Smooth muscle cell (in vitro differentiated cells): ENCODE results near the gene ARL5C. TPM values are rescaled to one million over a fixed set of nuclear protein-coding genes. Genes with fewer than 3 reads are reported as not detected.

Experiments used
- DNase-seq: peaks from one replicate; lab custom pipeline; 2025; ENCODE audit not compliant: unreplicated experiment; lab: John Stamatoyannopoulos, UW
- H2AFZ ChIP-seq: fragments of 200-600 bp; sonication (generic); 2 replicates; pipeline ENCODE4 v1.6.0; 2016; ENCODE audit warnings: antibody characterized with exemption, low read depth, mild to moderate bottlenecking
- H3F3A ChIP-seq: fragments of 200-600 bp; sonication (generic); 2 replicates; pipeline ENCODE4 v1.6.0; 2017; ENCODE audit warnings: antibody characterized with exemption, low read depth
- H3K27ac ChIP-seq: fragments of 200-600 bp; sonication (generic); 2 replicates; pipeline ENCODE4 v1.5.1; 2016; ENCODE audit warnings: low read depth, mild to moderate bottlenecking
- H3K27me3 ChIP-seq: fragments of 200-600 bp; sonication (generic); 2 replicates; pipeline ENCODE4 v1.6.1; 2016; ENCODE audit warnings: low read depth, mild to moderate bottlenecking
- H3K36me3 ChIP-seq: fragments of 200-600 bp; sonication (generic); 2 replicates; pipeline ENCODE4 v1.5.1; 2016; ENCODE audit warnings: low read depth
- H3K4me1 ChIP-seq: fragments of 200-600 bp; sonication (generic); 2 replicates; pipeline ENCODE4 v1.5.1; 2016; ENCODE audit warnings: low read depth
- H3K4me2 ChIP-seq: fragments of 200-600 bp; sonication (generic); 2 replicates; pipeline ENCODE4 v1.6.0; 2016; ENCODE audit warnings: mild to moderate bottlenecking
- H3K4me3 ChIP-seq: fragments of 200-600 bp; sonication (generic); 2 replicates; pipeline ENCODE4 v1.5.1; 2016; ENCODE audit warnings: mild to moderate bottlenecking
- H3K79me2 ChIP-seq: fragments of 200-600 bp; sonication (generic); 2 replicates; pipeline ENCODE4 v1.6.0; 2016; ENCODE audit warnings: low read depth, mild to moderate bottlenecking
- H3K9ac ChIP-seq: fragments of 200-600 bp; sonication (generic); 2 replicates; pipeline ENCODE4 v1.6.0; 2016; ENCODE audit warnings: low read depth
- H3K9me3 ChIP-seq: fragments of 200-600 bp; sonication (generic); replicated peaks from 2 replicates; pipeline ENCODE4 v1.5.1; 2016; ENCODE audit warnings: low read depth
- H4K20me1 ChIP-seq: fragments of 200-600 bp; sonication (generic); 2 replicates; pipeline ENCODE4 v1.6.0; 2016; ENCODE audit warnings: low read depth
- WGBS: methylation state at CpG from one replicate; pipeline ENCODE4 v1.1.7; 2016; ENCODE audit warnings: low lambda C conversion rate; 5-methylcytosine and 5-hydroxymethylcytosine counted together
- polyA plus RNA-seq: library from polyadenylated mRNA; unstranded; fragments of >200 nt; fragmentation: Nextera tagmentation; extraction: Ambion mirVana; gene quantifications from 2 replicates; pipeline ENCODE4 v1.2.1, GENCODE V29; 2016
- total RNA-seq: library from RNA; depleted of rRNA; stranded (reverse); fragments of >200 nt; gene quantifications from 2 replicates; pipeline ENCODE4 v1.2.3, GENCODE V29; 2014
- TF ChIP-seq, protein P1 (sequence below): fragments of 200-600 bp; sonication (generic); IDR thresholded peaks from 2 replicates; pipeline ENCODE4 v1.5.1; 2017; ENCODE audit warnings: borderline replicate concordance, mild to moderate bottlenecking, antibody characterized with exemption; ENCODE audit not compliant: insufficient read depth, poor library complexity, severe bottlenecking

The ARL5C gene
- total and polyA plus RNA-seq, 2 experiments from 2014 or later: not detected

DNA sequence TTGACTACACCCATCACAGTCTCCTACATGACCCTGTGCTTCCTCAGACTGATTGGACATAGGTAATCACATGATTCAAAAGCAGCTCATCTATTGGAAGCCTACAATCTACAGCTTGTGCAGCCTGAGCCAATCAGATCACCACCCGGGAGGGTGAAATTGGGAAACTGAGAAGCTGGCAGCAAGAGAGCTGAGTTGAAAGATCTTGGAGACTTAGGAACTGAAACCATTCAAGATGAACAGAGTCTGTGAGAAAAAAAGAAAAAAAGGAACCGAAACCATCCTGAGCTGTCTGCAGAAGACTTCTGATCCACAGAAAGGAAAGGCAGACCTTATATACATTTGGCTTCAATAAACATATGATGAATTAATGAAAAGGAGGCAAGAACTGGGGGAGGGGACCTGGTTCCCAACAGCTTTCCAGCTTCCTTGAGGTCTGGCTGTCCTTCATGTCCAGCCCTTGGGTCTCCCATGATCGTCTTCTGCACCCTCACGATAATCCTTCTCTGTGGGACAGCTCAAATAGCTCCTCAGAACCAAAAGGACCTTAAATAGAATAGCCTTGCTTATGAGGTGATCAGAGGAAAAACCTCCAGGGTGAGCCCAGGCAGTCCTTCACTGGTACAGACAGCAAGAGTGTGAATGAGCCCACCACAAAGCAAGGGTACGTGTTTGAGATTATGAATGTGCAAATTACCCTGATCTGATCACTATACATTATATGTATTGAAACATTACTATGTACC lies 47.1 kb downstream of the ARL5C start:
- H3K9me3 ChIP-seq: no peaks in the 10 kb centered on the region
- no peak overlapping the region for H3K4me2 ChIP-seq
- no peaks in the 10 kb centered on the region for H3F3A ChIP-seq
- H3K4me3 ChIP-seq: no peak overlapping the region
- no peak overlapping the region for H3K9ac ChIP-seq
- H3K27ac ChIP-seq: no peak overlapping the region
- H3K79me2 ChIP-seq: no peaks in the 10 kb centered on the region
- no peaks in the 10 kb centered on the region for H3K4me1 ChIP-seq
- no peak overlapping the region for H2AFZ ChIP-seq
- H3K36me3 ChIP-seq: no peaks in the 10 kb centered on the region
- 98% methylated on average over 5 of the region's 5 CpGs for WGBS
- TF ChIP-seq, protein P1, sequence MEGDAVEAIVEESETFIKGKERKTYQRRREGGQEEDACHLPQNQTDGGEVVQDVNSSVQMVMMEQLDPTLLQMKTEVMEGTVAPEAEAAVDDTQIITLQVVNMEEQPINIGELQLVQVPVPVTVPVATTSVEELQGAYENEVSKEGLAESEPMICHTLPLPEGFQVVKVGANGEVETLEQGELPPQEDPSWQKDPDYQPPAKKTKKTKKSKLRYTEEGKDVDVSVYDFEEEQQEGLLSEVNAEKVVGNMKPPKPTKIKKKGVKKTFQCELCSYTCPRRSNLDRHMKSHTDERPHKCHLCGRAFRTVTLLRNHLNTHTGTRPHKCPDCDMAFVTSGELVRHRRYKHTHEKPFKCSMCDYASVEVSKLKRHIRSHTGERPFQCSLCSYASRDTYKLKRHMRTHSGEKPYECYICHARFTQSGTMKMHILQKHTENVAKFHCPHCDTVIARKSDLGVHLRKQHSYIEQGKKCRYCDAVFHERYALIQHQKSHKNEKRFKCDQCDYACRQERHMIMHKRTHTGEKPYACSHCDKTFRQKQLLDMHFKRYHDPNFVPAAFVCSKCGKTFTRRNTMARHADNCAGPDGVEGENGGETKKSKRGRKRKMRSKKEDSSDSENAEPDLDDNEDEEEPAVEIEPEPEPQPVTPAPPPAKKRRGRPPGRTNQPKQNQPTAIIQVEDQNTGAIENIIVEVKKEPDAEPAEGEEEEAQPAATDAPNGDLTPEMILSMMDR: no peak
- no peaks in the 10 kb centered on the region for H3K27me3 ChIP-seq
- no peak for DNase-seq
- H4K20me1 ChIP-seq: no peaks in the 10 kb centered on the region

DNA sequence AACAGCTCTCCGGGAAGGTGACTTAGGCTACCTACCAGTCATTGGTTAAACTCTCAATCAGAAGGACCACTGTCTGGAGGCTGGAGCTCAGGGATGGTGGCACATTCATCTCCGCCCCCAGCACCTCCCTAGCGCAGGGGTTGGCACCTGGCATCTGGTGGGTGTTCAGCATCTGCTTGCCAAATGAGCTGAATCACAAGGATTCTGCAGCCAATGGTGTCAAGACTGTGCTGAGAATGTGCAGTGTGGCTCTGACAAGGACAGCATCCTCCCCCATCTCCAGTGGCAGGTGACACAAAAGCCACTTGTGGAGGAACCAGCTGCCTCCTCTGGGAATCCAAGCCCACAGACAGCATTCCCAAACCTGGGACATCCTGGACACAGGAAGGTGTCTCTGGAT lies 49.7 kb downstream of the ARL5C start:
- no peak overlapping the region for H3K4me3 ChIP-seq
- 97% methylated on average over 3 of the region's 3 CpGs for WGBS
- TF ChIP-seq, protein P1: no peak
- no peaks in the 10 kb centered on the region for H3K79me2 ChIP-seq
- H3K9ac ChIP-seq: no peak overlapping the region
- no peaks in the 10 kb centered on the region for H4K20me1 ChIP-seq
- peaks cover 3% of the 10 kb centered on the region for H3F3A ChIP-seq
- no peak for DNase-seq
- no peak overlapping the region for H2AFZ ChIP-seq
- no peaks in the 10 kb centered on the region for H3K4me1 ChIP-seq
- H3K27ac ChIP-seq: no peak overlapping the region
- no peak overlapping the region for H3K4me2 ChIP-seq
- H3K36me3 ChIP-seq: no peaks in the 10 kb centered on the region
- no peaks in the 10 kb centered on the region for H3K9me3 ChIP-seq
- no peaks in the 10 kb centered on the region for H3K27me3 ChIP-seq

DNA sequence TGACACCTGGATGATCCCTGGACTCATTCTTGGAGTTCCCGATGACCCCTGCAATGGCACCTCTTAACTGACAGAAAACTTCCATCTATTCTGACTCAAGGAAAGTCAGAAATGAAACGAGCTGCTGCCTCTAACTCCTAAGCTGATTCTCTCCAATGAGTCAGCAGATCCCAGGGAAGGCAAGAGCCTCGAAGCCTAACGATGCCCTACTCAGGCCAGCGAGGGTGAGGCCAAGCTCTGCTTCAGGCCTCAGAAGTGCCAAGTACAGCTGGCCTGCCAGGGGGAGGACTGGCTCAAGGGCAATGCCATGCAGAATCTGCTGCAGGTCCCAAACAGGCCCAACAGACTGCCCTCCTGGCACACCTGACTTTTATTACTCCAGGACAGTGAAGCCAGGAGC lies 50.8 kb downstream of the ARL5C start:
- H3K9me3 ChIP-seq: no peaks in the 10 kb centered on the region
- 27% methylated on average over 5 of the region's 5 CpGs for WGBS
- no peak overlapping the region for H3K9ac ChIP-seq
- peaks cover 3% of the 10 kb centered on the region for H3F3A ChIP-seq
- no peak for DNase-seq
- H3K4me3 ChIP-seq: no peak overlapping the region
- peak overlapping the region; percentile 38 for H3K4me2 ChIP-seq
- TF ChIP-seq, protein P1: no peak
- no peaks in the 10 kb centered on the region for H3K4me1 ChIP-seq
- peak overlapping the region; percentile 50 for H2AFZ ChIP-seq
- H3K27ac ChIP-seq: peak overlapping the region; percentile 36
- H4K20me1 ChIP-seq: no peaks in the 10 kb centered on the region
- no peaks in the 10 kb centered on the region for H3K79me2 ChIP-seq
- H3K27me3 ChIP-seq: no peaks in the 10 kb centered on the region
- no peaks in the 10 kb centered on the region for H3K36me3 ChIP-seq

DNA sequence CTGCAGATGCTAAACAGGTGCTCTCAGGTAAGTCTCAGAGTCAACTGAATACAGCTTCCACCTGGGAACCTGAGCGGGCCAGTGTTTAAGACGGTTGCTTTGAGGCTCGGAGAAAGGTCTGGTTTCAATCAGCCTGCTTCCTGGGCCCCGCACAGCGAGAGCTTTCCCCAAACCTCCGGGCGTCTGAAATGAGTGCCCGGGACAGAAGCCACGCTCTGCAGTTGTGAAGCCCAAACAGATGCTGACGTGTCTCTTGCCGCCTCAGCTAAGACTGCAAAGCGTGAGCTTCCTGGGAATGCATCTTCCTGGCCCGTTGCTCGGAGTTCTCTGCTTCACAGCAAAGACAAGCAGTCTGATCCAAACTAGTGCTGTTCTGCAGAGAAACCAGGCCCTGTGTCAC lies 51.2 kb downstream of the ARL5C start:
- Histone ChIP-seq H3K4me3 (no peak overlapping the region), H2AFZ (peak overlapping the region; percentile 50), H3K27ac (peak overlapping the region; percentile 36), H3K4me1 (no peaks in the 10 kb centered on the region), H4K20me1 (no peaks in the 10 kb centered on the region), H3K36me3 (no peaks in the 10 kb centered on the region), H3K4me2 (peak overlapping the region; percentile 38), H3K79me2 (no peaks in the 10 kb centered on the region), H3K27me3 (no peaks in the 10 kb centered on the region), H3K9ac (no peak overlapping the region), H3K9me3 (no peaks in the 10 kb centered on the region), H3F3A (peaks cover 3% of the 10 kb centered on the region)
- 26% methylated on average over 14 of the region's 14 CpGs for WGBS
- TF ChIP-seq, protein P1: no peak
- no peak for DNase-seq
